Activated CD4-positive, alpha-beta T cell treated with anti-CD3 and anti-CD28 coated beads, Interleukin-2, amount 50 U/mL, for 1 hour (primary cell): ENCODE results near the gene ZFR.
"Not testable (repeated sequence)": the region's sequence is repeated elsewhere in the genome, so short reads cannot be mapped to it uniquely, and the experiment has no call there.

Source experiments
- DNase-seq: peaks from one replicate; pipeline ENCODE4 v3.0.0-alpha.2; 2020

Gene ZFR

GRCh38 chr5:32355686-32356085 is 88.9 kb downstream of the ZFR start:
- DNase-seq = no peak

- DNase-seq = no peak
Observed at GRCh38 chr5:32353420-32353819, 91.1 kb downstream of the ZFR start.

GRCh38 chr5:32352685-32353084 is 91.9 kb downstream of the ZFR start:
- no peak for DNase-seq

- DNase-seq = no peak
Observed at GRCh38 chr5:32346869-32347268, 97.7 kb downstream of the ZFR start.

DNA sequence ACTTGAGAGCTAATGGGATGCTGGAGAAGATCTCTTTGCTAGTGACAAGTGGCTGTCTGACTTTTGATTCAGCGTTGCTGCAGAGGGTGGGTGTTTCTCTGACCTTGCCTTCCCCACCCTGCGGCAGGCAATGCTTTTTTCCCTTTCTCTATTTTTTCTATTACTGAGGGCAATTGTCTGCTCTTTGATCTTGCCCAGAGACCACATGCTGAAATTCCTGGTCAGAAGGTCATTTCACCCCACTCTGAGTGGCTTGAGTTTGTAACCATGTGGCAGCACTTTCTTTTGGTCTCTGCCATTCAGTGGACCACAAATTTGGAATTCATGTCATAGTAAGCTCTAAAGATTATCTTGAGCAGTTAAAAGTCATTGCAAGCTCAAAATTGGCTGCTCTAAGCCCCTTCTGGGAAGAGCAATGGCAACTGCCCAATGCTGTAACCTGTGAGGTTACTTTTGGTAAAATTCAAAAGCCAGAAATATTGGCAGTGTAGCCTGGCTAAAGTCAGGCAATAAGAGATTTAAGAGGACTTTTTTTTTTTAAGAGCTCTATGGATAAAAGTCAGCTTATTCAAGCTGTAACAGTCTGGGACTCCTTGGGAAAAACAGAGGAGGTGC is 101.4 kb downstream of the ZFR start:
- no peak for DNase-seq

DNA sequence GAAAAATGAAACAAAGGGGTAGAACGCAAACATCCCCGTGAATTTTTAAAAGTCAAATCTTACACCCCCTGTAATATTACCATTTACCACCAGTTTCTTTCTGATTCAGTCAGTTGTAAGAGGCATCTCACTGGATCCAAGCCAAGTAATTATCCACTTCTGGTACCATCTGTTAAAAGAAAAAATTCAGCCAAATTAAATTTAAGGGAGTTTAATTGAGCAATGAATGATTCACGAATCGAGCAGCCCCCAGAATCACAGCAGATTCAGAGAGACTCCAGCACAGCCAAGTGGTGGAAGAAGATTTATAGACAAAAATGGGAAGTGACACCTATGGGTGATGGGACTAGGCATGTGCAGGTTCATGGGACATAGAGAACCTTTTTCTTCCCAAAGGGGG is 101.9 kb downstream of the ZFR start:
- no peak for DNase-seq

DNA sequence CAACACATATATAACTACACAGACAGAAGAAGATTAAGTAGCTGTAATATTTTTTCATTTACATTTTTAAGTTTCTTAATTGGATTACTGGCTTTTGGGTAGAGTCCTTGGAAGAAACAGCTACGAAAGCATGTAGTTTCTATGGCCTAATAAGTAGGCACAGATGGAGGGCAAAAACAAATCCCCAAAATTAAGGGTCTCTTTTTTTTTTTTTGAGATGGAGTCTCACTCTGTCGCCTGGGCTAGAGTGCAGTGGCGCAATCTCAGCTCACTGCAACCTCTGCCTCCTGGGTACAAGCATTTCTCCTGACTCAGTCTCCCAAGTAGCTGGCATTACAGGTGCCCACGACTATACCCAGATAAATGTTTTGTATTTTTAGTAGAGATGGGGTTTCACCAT is 104.7 kb downstream of the ZFR start:
- no peak for DNase-seq

DNA sequence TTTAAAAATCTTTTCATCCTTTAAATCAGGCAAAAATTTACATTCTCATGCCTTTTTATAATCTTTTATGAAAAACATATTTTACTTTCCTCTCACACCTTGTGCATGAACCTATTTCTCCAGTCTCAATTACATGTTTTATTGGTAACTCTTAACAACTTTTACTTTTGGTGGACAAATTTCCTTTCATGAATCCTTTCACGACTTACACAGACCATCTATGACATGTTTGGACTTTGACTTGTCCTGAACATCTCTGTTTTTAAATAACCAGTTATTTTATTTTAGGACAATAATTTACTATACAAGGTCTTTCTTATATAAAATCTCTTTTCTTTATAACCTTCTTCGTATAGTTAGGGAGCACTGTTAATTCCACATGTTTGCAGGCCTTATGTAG is 105.3 kb downstream of the ZFR start:
- DNase-seq = no peak

GRCh38 chr5:32332966-32333365 is 111.6 kb downstream of the ZFR start:
- DNase-seq = no peak

DNA sequence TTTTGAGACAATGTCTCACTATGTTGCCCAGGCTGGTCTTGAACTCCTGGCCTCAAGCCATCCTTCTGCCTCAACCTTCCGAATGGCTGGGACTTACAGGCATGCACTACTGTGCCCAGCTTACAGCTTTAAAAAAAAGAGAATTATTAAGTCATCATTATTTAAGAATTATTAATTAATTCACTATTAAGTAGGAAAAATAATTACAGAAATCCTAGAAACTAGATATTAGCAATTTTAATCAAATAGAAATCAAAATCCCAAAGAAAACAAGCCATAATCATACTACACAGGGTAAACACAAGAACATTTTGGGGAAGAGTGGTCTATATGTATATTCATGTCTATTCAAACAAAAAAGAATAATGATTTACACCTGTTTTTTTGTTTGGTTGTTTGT is 112.2 kb downstream of the ZFR start:
- DNase-seq = no peak

DNA sequence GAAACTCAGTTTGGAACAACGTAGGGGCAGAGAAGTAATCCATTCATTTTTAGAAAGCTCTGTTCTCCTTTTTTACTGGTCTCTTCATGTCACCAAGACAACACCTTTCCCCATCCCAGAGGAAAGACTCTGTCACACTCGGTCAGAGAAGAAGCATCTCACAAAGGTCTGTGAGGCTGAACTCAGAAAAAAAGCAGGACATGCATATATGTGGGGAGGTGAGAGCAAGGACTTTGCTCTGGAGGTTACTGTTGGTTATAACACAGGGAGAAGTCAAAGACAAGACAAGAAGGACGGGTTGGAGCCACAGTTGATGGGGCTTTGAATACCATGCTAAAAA is 112.6 kb downstream of the ZFR start:
- no peak for DNase-seq

DNA sequence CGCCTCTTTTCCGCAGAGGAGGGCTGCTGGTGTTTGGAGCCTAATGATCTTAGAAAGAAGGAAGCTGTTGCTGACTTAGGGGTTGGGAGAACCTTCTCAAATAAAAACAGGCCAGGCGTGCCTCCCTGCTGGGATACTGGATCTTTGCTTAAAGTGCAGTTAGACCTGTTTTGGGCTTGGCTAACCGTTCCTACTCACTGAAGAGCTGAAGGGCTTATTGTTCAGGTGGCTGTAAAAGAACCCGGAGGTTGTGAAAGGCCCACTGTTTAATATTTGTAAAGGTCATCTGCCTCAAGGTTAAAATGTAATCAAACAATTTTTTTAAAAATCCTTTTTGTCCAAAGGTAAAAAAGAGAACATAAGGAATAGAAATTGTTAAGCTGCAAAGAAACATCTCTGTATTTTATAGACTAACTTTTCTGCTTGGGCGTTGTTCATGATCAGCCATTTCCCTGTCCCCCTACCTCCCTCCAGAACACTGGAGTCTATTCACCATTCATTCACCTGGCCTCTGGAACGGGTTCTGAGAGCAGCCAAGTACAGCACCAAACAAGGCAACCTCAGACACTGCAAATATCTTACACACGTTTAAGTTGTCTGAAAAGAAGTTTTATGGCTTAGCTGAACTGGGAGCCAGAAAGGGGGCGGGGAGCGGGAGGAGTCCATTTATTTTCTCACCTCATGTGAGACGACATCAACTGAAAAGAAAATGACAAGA is 113.2 kb downstream of the ZFR start:
- DNase-seq = no peak

GRCh38 chr5:32330126-32330971 is 114.2 kb downstream of the ZFR start:
- DNase-seq = no peak

DNA sequence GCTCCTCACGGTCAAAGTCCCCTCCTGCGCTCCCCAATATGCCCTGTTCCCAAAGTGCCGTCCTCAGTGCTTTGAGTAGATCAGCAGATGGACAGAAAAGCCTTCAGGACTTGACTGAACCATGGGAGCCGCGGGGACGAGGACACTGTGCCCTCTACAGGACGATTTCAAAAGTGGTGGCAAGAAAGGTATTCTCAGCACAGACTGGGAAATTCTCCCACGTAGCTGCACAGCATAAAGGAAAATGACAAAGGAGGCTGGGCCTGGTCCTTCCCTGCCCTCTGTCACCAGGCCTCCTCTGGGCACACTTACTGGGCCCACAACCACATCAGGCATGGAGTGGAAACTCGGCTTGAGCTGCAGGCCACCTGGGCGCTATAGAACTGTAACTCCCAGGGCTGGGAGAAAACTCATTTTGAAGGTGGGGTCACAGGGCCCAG is 115.1 kb downstream of the ZFR start:
- peak; percentile 43 for DNase-seq

- no peak for DNase-seq
Observed at GRCh38 chr5:32326216-32326772, 118.2 kb downstream of the ZFR start.

- no peak for DNase-seq
Observed at GRCh38 chr5:32325616-32326015, 118.9 kb downstream of the ZFR start.

- DNase-seq = no peak
Observed at GRCh38 chr5:32325062-32325461, 119.5 kb downstream of the ZFR start.

- DNase-seq = no peak
Observed at GRCh38 chr5:32323741-32324140, 120.8 kb downstream of the ZFR start.

- no peak for DNase-seq
Observed at GRCh38 chr5:32322882-32323281, 121.7 kb downstream of the ZFR start.

- not testable (repeated sequence) for DNase-seq
Observed at GRCh38 chr5:32321787-32322186, 122.8 kb downstream of the ZFR start.

- DNase-seq = no peak
Observed at GRCh38 chr5:32320576-32320975, 124.0 kb downstream of the ZFR start.

- no peak for DNase-seq
Observed at GRCh38 chr5:32319926-32320543, 124.5 kb downstream of the ZFR start.

DNA sequence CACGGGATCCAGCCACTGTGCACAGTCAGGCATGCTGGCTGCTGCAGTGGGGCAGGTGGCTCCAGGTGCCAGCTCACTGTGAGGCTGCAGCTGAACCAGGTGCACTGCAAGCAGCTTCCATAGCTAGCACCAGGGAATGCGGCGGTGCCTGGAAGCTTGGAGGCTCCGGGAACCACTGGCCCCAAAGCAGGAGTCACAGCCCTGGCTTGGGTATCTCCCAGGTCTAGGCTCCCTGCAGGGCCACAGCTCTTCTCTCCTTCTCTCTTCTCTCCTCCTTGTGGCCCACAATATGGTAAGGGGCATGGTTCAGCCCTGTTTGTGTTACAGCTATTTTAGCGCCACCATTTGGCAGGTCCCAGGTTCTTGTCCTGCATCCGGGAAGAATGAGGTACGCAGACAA is 125.1 kb downstream of the ZFR start:
- DNase-seq = no peak
